Femur (tissue), 1 donor: ENCODE results near the gene BATF3.
"Not testable (repeated sequence)": the region's sequence is repeated elsewhere in the genome, so short reads cannot be mapped to it uniquely, and the experiment has no call there.

Experiments used
- DNase-seq: peaks from one replicate; pipeline ENCODE4 v3.0.0-alpha.2; 2017

BATF3 gene

GRCh38 chr1:212684076-212684475 lies 15.6 kb downstream of the BATF3 start:
- DNase-seq, result no peak

- peak; percentile 41 for DNase-seq
Observed at GRCh38 chr1:212683357-212683722, 16.3 kb downstream of the BATF3 start.

- DNase-seq, result no peak
Observed at GRCh38 chr1:212680680-212681389, 18.8 kb downstream of the BATF3 start.

- no peak for DNase-seq
Observed at GRCh38 chr1:212678456-212679410, 20.9 kb downstream of the BATF3 start.

GRCh38 chr1:212677573-212677972 lies 22.1 kb downstream of the BATF3 start:
- DNase-seq, result no peak

GRCh38 chr1:212677136-212677535 lies 22.5 kb downstream of the BATF3 start:
- DNase-seq, result no peak

- DNase-seq, result no peak
Observed at GRCh38 chr1:212675675-212676074, 24.0 kb downstream of the BATF3 start.

- no peak for DNase-seq
Observed at GRCh38 chr1:212674872-212675271, 24.8 kb downstream of the BATF3 start.

GRCh38 chr1:212671342-212672031 lies 28.2 kb downstream of the BATF3 start:
- peak; percentile 72 for DNase-seq

GRCh38 chr1:212670882-212671281 lies 28.8 kb downstream of the BATF3 start:
- DNase-seq, result no peak

- no peak for DNase-seq
Observed at GRCh38 chr1:212670301-212670700, 29.3 kb downstream of the BATF3 start.

- no peak for DNase-seq
Observed at GRCh38 chr1:212669600-212669999, 30.0 kb downstream of the BATF3 start.

- DNase-seq, result no peak
Observed at GRCh38 chr1:212669102-212669501, 30.5 kb downstream of the BATF3 start.

- no peak for DNase-seq
Observed at GRCh38 chr1:212668477-212668876, 31.2 kb downstream of the BATF3 start.

GRCh38 chr1:212667223-212668139 lies 32.2 kb downstream of the BATF3 start:
- peak; percentile 79 for DNase-seq

- no peak for DNase-seq
Observed at GRCh38 chr1:212666116-212666775, 33.4 kb downstream of the BATF3 start.

GRCh38 chr1:212665241-212666115 lies 34.2 kb downstream of the BATF3 start:
- DNase-seq, result peak; percentile 86

- DNase-seq, result no peak
Observed at GRCh38 chr1:212664409-212665199, 35.0 kb downstream of the BATF3 start.

GRCh38 chr1:212658250-212658649 lies 41.4 kb downstream of the BATF3 start:
- not testable (repeated sequence) for DNase-seq

GRCh38 chr1:212656730-212657129 lies 42.9 kb downstream of the BATF3 start:
- no peak for DNase-seq
